Activated CD4-positive, alpha-beta memory T cell treated with anti-CD3 and anti-CD28 coated beads for 36 hours (primary cell): ENCODE measurements around the gene OR1E2. TPM values are rescaled to one million over a fixed set of nuclear protein-coding genes. Genes with fewer than 3 reads are reported as not detected.
"Not testable (repeated sequence)": the region's sequence is repeated elsewhere in the genome, so short reads cannot be mapped to it uniquely, and the experiment has no call there.

Experiments used
- CTCF ChIA-PET: fragments of 350-600 bp; sonication (Branson Sonifier 250); formaldehyde crosslinking; loops from one replicate; lab custom pipeline; 2021; ENCODE audit warnings: antibody characterized with exemption, inconsistent platforms; lab: Charles Lee
- POLR2A ChIA-PET: fragments of 350-600 bp; sonication (Branson Sonifier 250); formaldehyde crosslinking; loops from one replicate; lab custom pipeline; 2021; ENCODE audit warnings: antibody characterized with exemption; lab: Charles Lee
- DNase-seq: peaks from one replicate; pipeline ENCODE4 v3.0.0-alpha.2; 2020
- H3K27ac Mint-ChIP-seq: one replicate; pipeline ENCODE4 v1.8.0; 2021; ENCODE audit warnings: mixed read lengths
- H3K27me3 Mint-ChIP-seq: one replicate; pipeline ENCODE4 v1.8.0; 2021; ENCODE audit warnings: mixed read lengths
- H3K36me3 Mint-ChIP-seq: one replicate; pipeline ENCODE4 v1.8.0; 2021; ENCODE audit warnings: mixed read lengths
- H3K4me1 Mint-ChIP-seq: one replicate; pipeline ENCODE4 v1.8.0; 2021; ENCODE audit warnings: low read depth, mixed read lengths
- H3K4me3 Mint-ChIP-seq: one replicate; pipeline ENCODE4 v1.8.0; 2021; ENCODE audit warnings: mild to moderate bottlenecking, mixed read lengths
- H3K9me3 Mint-ChIP-seq: one replicate; pipeline ENCODE4 v1.8.0; 2021; ENCODE audit warnings: mixed read lengths
- intact Hi-C: fragments of 100-400 bp; cut with micrococcal nuclease; formaldehyde crosslinking; loops from one replicate; pipeline ENCODE4 v1.15.1; 2023
- total RNA-seq, 2 experiments: library from RNA; stranded (reverse); gene quantifications; one replicate each; pipeline ENCODE4 v1.2.3, GENCODE V29; 2021

The OR1E2 gene, protein sequence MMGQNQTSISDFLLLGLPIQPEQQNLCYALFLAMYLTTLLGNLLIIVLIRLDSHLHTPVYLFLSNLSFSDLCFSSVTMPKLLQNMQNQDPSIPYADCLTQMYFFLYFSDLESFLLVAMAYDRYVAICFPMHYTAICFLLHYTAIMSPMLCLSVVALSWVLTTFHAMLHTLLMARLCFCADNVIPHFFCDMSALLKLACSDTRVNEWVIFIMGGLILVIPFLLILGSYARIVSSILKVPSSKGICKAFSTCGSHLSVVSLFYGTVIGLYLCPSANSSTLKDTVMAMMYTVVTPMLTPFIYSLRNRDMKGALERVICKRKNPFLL
- total RNA-seq: not detected

DNA sequence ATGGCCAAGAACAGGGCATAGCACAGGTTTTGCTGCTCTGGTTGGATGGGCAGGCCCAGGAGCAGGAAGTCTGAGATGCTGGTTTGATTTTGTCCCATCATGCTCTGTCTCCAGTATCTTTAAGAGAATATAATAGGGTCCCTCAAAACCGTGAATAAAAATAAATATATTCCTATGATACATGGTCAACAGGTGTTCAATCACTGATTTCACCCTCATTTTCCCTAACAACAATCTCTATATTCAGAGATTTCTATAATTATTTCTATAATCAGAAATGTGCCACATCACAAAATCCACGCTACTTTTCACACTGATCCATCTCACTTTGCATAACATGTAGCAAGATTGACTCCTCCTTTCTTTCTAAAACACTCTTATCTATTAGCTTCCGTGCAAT, at the start of gene OR1E2:
OR1E2 (minus strand) TSS at position 101 of the 400 bp plus-strand sequence; CDS start at position 101, 0 bp downstream.
- no peak within 1 kb of the TSS for H3K27ac Mint-ChIP-seq
- no peak for DNase-seq
- intact Hi-C loops: no loop called here
- H3K4me1 Mint-ChIP-seq: no peaks in the 10 kb centered on the region
- POLR2A ChIA-PET: no interaction called here
- peaks cover 9% of the 10 kb centered on the region for H3K27me3 Mint-ChIP-seq
- CTCF ChIA-PET: no interaction called here
- H3K4me3 Mint-ChIP-seq: no peak within 1 kb of the TSS
- H3K36me3 Mint-ChIP-seq: no peaks in the 10 kb centered on the region
- H3K9me3 Mint-ChIP-seq: peaks cover 2% of the 10 kb centered on the region

DNA sequence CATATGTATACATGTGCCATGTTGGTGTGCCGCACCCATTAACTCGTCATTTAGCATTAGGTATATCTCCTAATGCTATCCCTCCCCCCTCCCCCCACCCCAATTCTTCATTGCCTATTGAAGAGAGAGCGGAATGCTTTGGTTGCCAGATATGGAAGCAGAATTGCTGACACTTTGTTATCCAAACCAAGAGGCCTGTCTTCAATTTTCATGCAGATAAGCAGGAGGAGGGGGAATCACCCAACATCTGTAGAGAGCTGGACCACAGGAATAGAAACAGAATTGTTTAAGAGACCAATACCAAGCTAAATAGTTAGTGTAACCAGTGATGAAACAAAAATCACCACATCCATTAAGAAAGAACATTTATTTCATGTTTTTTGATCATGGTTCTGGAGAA, 49.2 kb upstream of the OR1E2 start:
- Mint-ChIP-seq H3K27me3 (peaks cover 22% of the 10 kb centered on the region), H3K4me1 (no peaks in the 10 kb centered on the region), H3K36me3 (no peaks in the 10 kb centered on the region), H3K4me3 (no peak overlapping the region), H3K9me3 (no peaks in the 10 kb centered on the region), H3K27ac (no peak overlapping the region)
- POLR2A ChIA-PET: no interaction called here
- intact Hi-C loops: no loop called here
- CTCF ChIA-PET: no interaction called here
- no peak for DNase-seq

DNA sequence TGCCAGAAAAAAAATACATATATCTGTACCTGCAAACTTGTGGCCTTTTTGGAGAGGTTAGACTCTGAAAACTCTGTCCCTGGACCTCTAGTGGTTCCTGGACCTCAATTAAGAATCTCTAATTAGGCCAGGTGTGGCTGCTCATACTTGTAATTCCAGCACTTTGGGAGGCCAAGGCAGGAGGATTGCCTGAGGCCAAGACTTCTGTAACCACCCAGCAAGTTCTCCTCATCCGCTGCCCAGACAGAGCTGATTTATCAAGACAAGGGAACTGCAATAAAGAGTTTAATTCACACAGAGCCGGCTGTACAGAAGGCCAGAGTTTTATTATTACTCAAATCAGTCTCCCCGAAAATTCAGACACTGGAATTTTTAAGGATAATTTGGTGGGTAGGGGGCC, 46.3 kb upstream of the OR1E2 start:
- Mint-ChIP-seq H3K4me3 (no peak overlapping the region), H3K36me3 (no peaks in the 10 kb centered on the region), H3K27me3 (peaks cover 12% of the 10 kb centered on the region), H3K9me3 (no peaks in the 10 kb centered on the region), H3K27ac (no peak overlapping the region), H3K4me1 (peaks cover 5% of the 10 kb centered on the region)
- DNase-seq: no peak
- ChIA-PET CTCF (no interaction called here), POLR2A (no interaction called here)
- intact Hi-C loops: no loop called here

DNA sequence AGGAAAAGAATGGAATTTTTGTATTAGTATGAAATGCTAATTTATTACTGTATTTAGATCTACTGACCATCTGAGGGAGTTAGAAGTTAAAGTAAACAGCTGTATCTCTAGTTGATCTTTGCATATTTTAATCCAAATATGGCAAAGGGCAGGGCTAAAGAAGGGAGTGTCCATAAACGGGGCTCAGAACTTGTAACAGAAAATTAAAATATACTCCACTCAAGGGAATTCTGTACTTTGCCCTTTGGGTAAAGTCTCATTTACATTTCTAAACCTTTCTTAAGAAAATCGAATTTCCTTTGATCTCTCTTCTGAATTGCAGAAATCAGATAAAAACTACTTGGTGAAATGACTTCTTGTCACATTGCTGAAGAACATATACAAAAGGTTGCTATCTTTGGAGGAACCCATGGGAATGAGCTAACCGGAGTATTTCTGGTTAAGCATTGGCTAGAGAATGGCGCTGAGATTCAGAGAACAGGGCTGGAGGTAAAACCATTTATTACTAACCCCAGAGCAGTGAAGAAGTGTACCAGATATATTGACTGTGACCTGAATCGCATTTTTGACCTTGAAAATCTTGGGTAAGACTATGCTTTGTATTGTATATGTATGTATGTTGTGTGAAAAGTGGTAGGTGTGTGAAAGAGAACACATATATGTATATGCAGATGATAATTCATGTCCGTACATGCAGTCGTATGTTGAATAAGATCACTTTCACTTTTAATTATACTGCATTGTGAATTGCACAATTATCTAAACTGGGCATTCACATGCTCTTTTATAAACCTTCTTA, 42.4 kb upstream of the OR1E2 start, which contains the start of gene ASPA:
ASPA (plus strand) TSS at position 186 of the 799 bp plus-strand sequence; CDS start at position 349, 163 bp downstream.
- peaks cover 5% of the 10 kb centered on the region for H3K4me1 Mint-ChIP-seq
- H3K36me3 Mint-ChIP-seq: no peaks in the 10 kb centered on the region
- no peaks in the 10 kb centered on the region for H3K9me3 Mint-ChIP-seq
- H3K27ac Mint-ChIP-seq: no peak within 1 kb of the TSS
- POLR2A ChIA-PET: no interaction called here
- CTCF ChIA-PET: no interaction called here
- DNase-seq: no peak
- no peak within 1 kb of the TSS for H3K4me3 Mint-ChIP-seq
- intact Hi-C loops: no loop called here
- peaks cover 5% of the 10 kb centered on the region for H3K27me3 Mint-ChIP-seq

DNA sequence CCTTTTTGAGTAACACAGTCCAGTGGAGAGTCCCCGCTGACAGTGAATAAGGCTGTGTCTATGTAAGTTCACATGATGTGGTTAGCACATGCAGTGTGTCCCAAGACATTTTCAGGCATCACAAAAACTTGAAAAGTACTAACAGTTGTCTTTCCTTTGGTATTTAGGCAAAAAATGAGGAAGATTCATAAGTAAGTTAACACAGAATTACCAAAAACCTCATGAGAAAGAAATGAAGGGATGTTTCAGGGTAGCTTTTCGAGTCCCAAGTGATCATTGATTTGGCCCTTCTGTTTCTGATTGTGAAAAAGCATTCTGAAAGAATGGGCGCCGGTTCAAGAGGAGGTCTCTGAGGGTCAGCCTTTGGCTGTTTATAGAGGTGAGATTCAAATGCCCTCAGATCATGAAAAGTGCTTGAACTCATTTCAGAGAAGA, 41.6 kb upstream of the OR1E2 start:
- no peak for DNase-seq
- Mint-ChIP-seq H3K4me1 (peaks cover 5% of the 10 kb centered on the region), H3K4me3 (no peak overlapping the region), H3K27me3 (peaks cover 5% of the 10 kb centered on the region), H3K9me3 (no peaks in the 10 kb centered on the region), H3K36me3 (no peaks in the 10 kb centered on the region), H3K27ac (no peak overlapping the region)
- intact Hi-C loops: no loop called here
- POLR2A ChIA-PET: no interaction called here
- CTCF ChIA-PET: no interaction called here

DNA sequence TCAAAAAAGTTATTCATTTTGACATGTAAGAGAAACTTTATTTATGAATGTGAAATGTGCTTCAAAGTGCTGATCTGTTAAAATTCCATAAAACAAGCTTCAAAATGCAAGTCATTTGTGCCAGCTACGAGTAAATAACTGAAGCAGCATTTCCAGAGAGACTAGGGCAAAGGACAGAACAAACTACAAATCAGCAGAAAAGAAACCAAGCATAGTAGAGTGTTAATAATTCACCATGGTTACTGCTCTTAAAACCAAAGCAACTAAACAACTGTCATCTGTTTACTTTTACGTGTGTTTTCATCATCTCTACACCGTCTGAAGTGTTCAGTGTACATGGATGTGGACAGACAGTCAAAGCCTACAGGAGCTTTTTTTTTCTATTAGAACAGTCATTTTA, 40.6 kb upstream of the OR1E2 start:
- Mint-ChIP-seq H3K4me1 (peaks cover 5% of the 10 kb centered on the region), H3K9me3 (no peaks in the 10 kb centered on the region), H3K36me3 (no peaks in the 10 kb centered on the region), H3K27ac (no peak overlapping the region), H3K27me3 (peaks cover 6% of the 10 kb centered on the region), H3K4me3 (no peak overlapping the region)
- POLR2A ChIA-PET: no interaction called here
- CTCF ChIA-PET: no interaction called here
- no peak for DNase-seq
- intact Hi-C loops: no loop called here

DNA sequence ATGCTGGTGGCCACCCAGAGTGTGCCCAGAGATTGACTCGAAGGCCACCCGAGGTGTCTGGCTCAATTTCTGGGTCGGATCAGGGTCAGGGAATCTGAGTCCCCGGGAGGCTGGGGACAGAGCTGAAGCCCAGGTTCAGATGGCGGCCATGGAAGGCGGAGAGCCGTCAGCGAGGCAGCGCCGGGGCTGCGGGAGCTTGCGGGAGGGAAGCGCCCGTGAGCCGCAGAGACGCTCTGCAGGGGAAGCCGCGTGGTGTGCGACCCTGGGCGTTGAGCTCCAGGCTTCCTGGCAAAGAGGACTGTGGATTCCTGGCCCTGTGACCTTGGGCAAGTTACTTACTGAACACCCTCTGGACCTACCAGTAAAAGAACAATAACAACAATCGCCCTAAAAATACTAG, 38.5 kb upstream of the OR1E2 start:
- no peak for DNase-seq
- intact Hi-C loops: no loop called here
- no peaks in the 10 kb centered on the region for H3K9me3 Mint-ChIP-seq
- peaks cover 5% of the 10 kb centered on the region for H3K4me1 Mint-ChIP-seq
- ChIA-PET POLR2A (no interaction called here), CTCF (no interaction called here)
- H3K36me3 Mint-ChIP-seq: no peaks in the 10 kb centered on the region
- no peak overlapping the region for H3K4me3 Mint-ChIP-seq
- peaks cover 4% of the 10 kb centered on the region for H3K27me3 Mint-ChIP-seq
- H3K27ac Mint-ChIP-seq: no peak overlapping the region

DNA sequence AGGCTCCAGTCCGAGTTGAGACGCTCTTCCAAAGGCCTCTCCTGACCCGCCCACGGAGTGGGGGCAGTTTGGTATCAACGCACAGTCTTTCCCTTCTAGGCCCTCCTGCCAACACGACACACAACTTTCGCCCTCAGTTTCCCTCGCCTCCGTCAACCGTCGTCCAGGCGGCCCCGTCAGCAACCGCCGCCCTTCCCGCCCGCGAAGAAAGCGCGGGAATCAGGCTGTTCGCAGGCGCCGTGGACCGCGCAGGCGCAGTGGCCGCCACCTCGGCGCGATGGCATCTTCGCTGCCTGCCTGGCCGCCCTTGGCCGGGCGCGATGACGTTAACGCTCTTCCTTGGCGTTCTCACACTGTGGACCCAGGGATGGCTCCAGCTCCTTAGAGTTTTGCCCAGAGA, 38.0 kb upstream of the OR1E2 start, which contains the start of gene SPATA22:
SPATA22 (minus strand) TSS at position 221 of the 400 bp plus-strand sequence. CDS start 2,494 bp downstream, outside the sequence.
- Mint-ChIP-seq H3K27ac (no peak within 1 kb of the TSS), H3K4me3 (no peak within 1 kb of the TSS), H3K36me3 (no peaks in the 10 kb centered on the region), H3K4me1 (peaks cover 5% of the 10 kb centered on the region), H3K27me3 (peaks cover 4% of the 10 kb centered on the region), H3K9me3 (no peaks in the 10 kb centered on the region)
- ChIA-PET CTCF (no interaction called here), POLR2A (no interaction called here)
- DNase-seq: no peak
- intact Hi-C loops: no loop called here

DNA sequence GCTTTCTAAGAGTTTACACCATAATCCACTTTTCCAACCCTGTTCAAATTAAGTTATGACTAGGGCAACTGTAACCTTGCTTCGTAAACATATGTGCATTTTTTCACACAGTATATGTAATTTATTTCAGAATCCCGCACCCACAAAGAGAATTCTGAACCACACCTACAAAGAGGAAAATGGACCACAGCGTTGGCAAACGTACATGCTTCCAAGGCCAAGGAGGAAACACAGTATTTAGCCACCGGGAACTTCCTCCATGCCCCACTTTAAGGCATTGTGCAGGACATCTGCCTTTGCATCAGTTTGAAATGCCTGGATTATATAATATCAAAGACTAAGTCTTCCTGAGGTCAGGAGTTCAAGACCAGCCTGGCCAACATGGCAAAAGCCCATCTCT, 35.9 kb upstream of the OR1E2 start:
- H3K9me3 Mint-ChIP-seq: no peaks in the 10 kb centered on the region
- no peak overlapping the region for H3K4me3 Mint-ChIP-seq
- H3K27ac Mint-ChIP-seq: no peak overlapping the region
- no peaks in the 10 kb centered on the region for H3K36me3 Mint-ChIP-seq
- ChIA-PET CTCF (no interaction called here), POLR2A (no interaction called here)
- no peak for DNase-seq
- intact Hi-C loops: no loop called here
- no peaks in the 10 kb centered on the region for H3K4me1 Mint-ChIP-seq
- peaks cover 4% of the 10 kb centered on the region for H3K27me3 Mint-ChIP-seq

DNA sequence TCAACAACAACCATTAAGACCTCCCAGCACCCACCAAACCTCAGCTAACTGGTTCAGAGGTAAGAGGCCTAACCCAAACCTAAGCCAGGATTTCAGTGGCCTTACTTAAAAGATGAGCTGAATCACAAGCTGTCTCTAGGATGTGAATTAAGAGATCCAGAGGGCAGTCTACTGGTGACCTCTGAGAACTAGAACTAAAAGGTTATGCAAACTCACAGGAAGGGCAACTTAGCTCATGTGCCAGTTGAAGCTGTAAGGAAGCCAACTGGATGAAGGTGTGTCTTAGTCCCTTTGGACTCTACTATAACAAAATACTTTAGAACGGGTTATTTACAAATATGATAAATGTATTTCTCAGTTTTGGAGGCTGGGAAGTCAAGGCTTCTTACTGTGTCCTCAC, 32.7 kb upstream of the OR1E2 start:
- H3K4me1 Mint-ChIP-seq, DNase-seq, intact Hi-C loops, POLR2A ChIA-PET, H3K27ac Mint-ChIP-seq, H3K27me3 Mint-ChIP-seq, H3K4me3 Mint-ChIP-seq, H3K36me3 Mint-ChIP-seq, CTCF ChIA-PET, H3K9me3 Mint-ChIP-seq: not testable (repeated sequence)

DNA sequence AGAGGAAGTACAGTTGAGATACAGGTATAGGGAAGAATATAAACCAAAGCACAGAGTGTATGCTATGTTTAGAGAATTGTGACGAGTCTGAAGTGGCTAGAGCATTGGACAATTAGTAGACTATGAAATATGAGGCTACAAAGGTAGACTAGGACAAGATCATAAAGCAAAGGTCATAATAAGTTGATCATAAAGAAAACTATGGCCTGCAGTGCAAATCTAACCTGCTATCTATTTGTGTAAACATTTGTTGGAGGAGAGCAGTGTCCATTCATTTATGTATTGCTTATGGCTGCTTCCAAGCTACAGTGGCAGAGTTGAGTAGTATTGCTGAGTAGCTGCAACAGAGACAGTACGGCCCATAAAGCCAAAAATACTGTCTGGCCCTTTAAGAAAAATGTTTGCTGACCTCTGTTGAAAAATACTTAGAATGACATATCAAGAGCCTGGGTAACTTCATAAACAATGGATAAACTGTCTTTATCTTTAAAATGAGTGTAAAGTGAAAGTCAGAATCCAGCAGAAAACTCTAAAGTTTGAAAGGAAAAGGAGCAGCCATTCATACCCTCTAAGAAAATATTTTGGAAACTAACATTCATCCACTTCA, 14.5 kb upstream of the OR1E2 start:
- no peaks in the 10 kb centered on the region for H3K4me1 Mint-ChIP-seq
- intact Hi-C loops: no loop called here
- ChIA-PET CTCF (no interaction called here), POLR2A (no interaction called here)
- H3K27me3 Mint-ChIP-seq: peaks cover 11% of the 10 kb centered on the region
- no peak overlapping the region for H3K27ac Mint-ChIP-seq
- no peaks in the 10 kb centered on the region for H3K36me3 Mint-ChIP-seq
- H3K4me3 Mint-ChIP-seq: no peak overlapping the region
- no peak for DNase-seq
- H3K9me3 Mint-ChIP-seq: no peaks in the 10 kb centered on the region

DNA sequence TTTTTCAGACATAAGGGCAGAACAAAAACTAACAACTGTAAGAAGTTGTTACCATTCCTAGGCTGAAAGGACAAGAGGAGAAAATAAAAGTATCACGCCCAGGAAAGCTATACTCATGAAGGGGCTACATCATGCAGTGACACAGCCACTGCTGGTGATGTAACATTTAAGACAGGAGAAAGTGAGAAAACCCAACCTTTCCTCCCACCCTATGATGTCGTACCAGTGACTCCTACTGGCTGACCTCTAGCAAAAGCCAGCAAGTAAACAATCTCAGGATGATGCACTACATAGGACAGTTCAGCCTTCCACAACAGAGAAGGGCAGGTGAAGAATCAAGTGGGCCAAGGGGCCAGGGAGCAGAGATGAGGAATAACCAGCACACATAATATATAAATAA, 14.0 kb upstream of the OR1E2 start:
- no peak overlapping the region for H3K27ac Mint-ChIP-seq

More for the DNA sequence above, 14.0 kb upstream of the OR1E2 start:
- H3K4me1 Mint-ChIP-seq: no peaks in the 10 kb centered on the region
- intact Hi-C loops: no loop called here
- ChIA-PET CTCF (no interaction called here), POLR2A (no interaction called here)
- no peaks in the 10 kb centered on the region for H3K36me3 Mint-ChIP-seq
- peaks cover 8% of the 10 kb centered on the region for H3K27me3 Mint-ChIP-seq
- no peaks in the 10 kb centered on the region for H3K9me3 Mint-ChIP-seq
- no peak for DNase-seq
- no peak overlapping the region for H3K4me3 Mint-ChIP-seq
